HG02642 (cell line): Measurements from ENCODE around the gene NXN.
"Not testable (repeated sequence)": the region's sequence is repeated elsewhere in the genome, so short reads cannot be mapped to it uniquely, and the experiment has no call there.

Experiments used
- ATAC-seq: cut with Tn5 transposase; IDR thresholded peaks from one replicate; pipeline ENCODE4 v1.9.1; 2021; ENCODE audit warnings: mild to moderate bottlenecking; ENCODE audit not compliant: unreplicated experiment, poor library complexity

The NXN gene

GRCh38 chr17:924711-925475 is 54.7 kb downstream of the NXN start:
- ATAC-seq: no peak

- ATAC-seq: not testable (repeated sequence)
Measured at GRCh38 chr17:924306-924705, 55.3 kb downstream of the NXN start.

GRCh38 chr17:923633-924032 is 55.9 kb downstream of the NXN start:
- no peak for ATAC-seq

GRCh38 chr17:921161-921560 is 58.4 kb downstream of the NXN start:
- ATAC-seq: no peak

- no peak for ATAC-seq
Measured at GRCh38 chr17:920190-920589, 59.4 kb downstream of the NXN start.

GRCh38 chr17:917941-918740 is 61.4 kb downstream of the NXN start:
- no peak for ATAC-seq

- no peak for ATAC-seq
Measured at GRCh38 chr17:917391-917811, 62.2 kb downstream of the NXN start.

- ATAC-seq: no peak
Measured at GRCh38 chr17:916315-916714, 63.3 kb downstream of the NXN start.

- ATAC-seq: no peak
Measured at GRCh38 chr17:915538-916201, 63.9 kb downstream of the NXN start.

GRCh38 chr17:914561-914960 is 65.0 kb downstream of the NXN start:
- ATAC-seq: no peak

- ATAC-seq: no peak
Measured at GRCh38 chr17:913207-913606, 66.4 kb downstream of the NXN start.

GRCh38 chr17:909642-910323 is 69.8 kb downstream of the NXN start:
- ATAC-seq: no peak

GRCh38 chr17:907725-908124 is 71.9 kb downstream of the NXN start:
- no peak for ATAC-seq

GRCh38 chr17:905708-906107 is 73.9 kb downstream of the NXN start:
- ATAC-seq: not testable (repeated sequence)

- no peak for ATAC-seq
Measured at GRCh38 chr17:903691-904481, 75.7 kb downstream of the NXN start.

GRCh38 chr17:902463-902862 is 77.1 kb downstream of the NXN start:
- no peak for ATAC-seq

GRCh38 chr17:901964-902363 is 77.6 kb downstream of the NXN start:
- ATAC-seq: no peak

GRCh38 chr17:901191-901950 is 78.2 kb downstream of the NXN start:
- ATAC-seq: no peak

GRCh38 chr17:900336-900934 is 79.1 kb downstream of the NXN start:
- no peak for ATAC-seq
